IgD-negative memory B cell (primary cell): ENCODE results near the gene DBT. TPM values are rescaled to one million over a fixed set of nuclear protein-coding genes. Genes with fewer than 3 reads are reported as not detected.
A peak's percentile ranks its signal among the peaks of the same experiment; 100 is the strongest.
"Not testable (repeated sequence)": the region's sequence is repeated elsewhere in the genome, so short reads cannot be mapped to it uniquely, and the experiment has no call there.

Experiments
- H3K27ac Mint-ChIP-seq, 3 donors: one replicate each; pipeline ENCODE4 v1.8.0; 2020 to 2022; ENCODE audit warnings: mild to moderate bottlenecking in 3 of 3, mixed read lengths in 3 of 3, moderate library complexity in 1 of 3
- H3K27me3 Mint-ChIP-seq: one replicate; pipeline ENCODE4 v1.8.0; 2021; ENCODE audit warnings: mixed read lengths
- H3K36me3 Mint-ChIP-seq: one replicate; pipeline ENCODE4 v1.8.0; 2020; ENCODE audit warnings: mild to moderate bottlenecking, mixed read lengths
- H3K4me1 Mint-ChIP-seq, 3 donors: one replicate each; pipeline ENCODE4 v1.8.0; 2020 to 2022; ENCODE audit warnings: mixed read lengths in 3 of 3, mild to moderate bottlenecking in 1 of 3
- H3K4me3 Mint-ChIP-seq, 4 donors: one replicate each; pipeline ENCODE4 v1.8.0; 2020 to 2022; ENCODE audit warnings: mild to moderate bottlenecking in 4 of 4, mixed read lengths in 4 of 4, moderate library complexity in 3 of 4
- H3K9me3 Mint-ChIP-seq, 3 donors: one replicate each; pipeline ENCODE4 v1.8.0; 2020 to 2021; ENCODE audit warnings: mixed read lengths in 3 of 3, mild to moderate bottlenecking in 1 of 3
- polyA plus RNA-seq: library from polyadenylated mRNA; unstranded; fragments of 300-500 nt; fragmentation: Illumina TruSeq; gene quantifications from one replicate; pipeline ENCODE4 v1.2.3, GENCODE V29; 2021

The DBT gene
- polyA plus RNA-seq, result 4.6 TPM

DNA sequence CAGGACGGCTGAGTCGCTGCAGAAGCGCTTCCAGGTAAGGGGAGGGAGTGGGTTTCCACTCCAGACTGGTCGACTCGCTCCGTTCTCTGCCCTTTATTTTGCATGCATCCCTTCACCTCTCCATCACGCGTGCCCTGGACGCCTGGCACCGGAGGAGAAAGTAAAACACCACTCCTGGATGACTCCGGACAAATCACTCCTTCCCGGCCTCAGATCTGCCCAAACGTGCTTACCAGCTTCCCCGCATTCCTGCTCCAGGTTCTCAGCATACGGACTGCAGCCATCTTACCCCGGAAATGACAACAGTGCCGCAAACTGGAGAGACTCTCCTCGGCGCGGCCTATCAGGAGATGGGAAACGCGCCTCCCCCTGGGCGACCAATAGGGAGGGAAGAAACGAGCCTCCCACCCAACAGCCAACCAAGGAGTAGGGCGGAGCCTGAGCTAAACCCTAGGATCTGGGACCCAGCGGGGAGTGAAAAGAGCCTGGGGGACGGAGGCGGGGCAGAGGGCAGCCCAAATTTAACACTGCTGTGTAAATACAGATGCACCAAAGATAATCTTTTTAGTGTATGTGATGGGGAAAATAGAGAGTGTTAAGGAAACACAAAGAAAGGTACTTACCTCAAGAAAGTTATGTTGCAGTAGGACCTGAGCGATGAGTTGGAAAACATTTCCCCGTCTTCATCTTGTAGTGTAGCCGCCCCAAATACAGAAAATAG, at the start of gene DBT:
Gene DBT (minus strand): TSS at position 298 of the 721 bp plus-strand sequence. CDS start 14 bp downstream, at position 284.
- no peak within 1 kb of the TSS for H3K27ac Mint-ChIP-seq
- H3K9me3 Mint-ChIP-seq, result no peaks in the 10 kb centered on the region
- no peaks in the 10 kb centered on the region for H3K36me3 Mint-ChIP-seq
- H3K4me1 Mint-ChIP-seq, result peaks cover 14 to 16% (median 15%) of the 10 kb centered on the region in 3 donors
- no peak within 1 kb of the TSS for H3K4me3 Mint-ChIP-seq
- no peaks in the 10 kb centered on the region for H3K27me3 Mint-ChIP-seq

- peaks cover 0 to 4% (median 0%) of the 10 kb centered on the region in 3 donors for H3K9me3 Mint-ChIP-seq
- peak overlapping the region in 1 of 3 donors; percentile 60 for H3K27ac Mint-ChIP-seq
- no peaks in the 10 kb centered on the region for H3K27me3 Mint-ChIP-seq
- H3K4me1 Mint-ChIP-seq, result no peaks in the 10 kb centered on the region
- H3K4me3 Mint-ChIP-seq, result no peak overlapping the region
- peaks cover 5% of the 10 kb centered on the region for H3K36me3 Mint-ChIP-seq
Observed at GRCh38 chr1:100298512-100298911, 48.9 kb upstream of the DBT start.

DNA sequence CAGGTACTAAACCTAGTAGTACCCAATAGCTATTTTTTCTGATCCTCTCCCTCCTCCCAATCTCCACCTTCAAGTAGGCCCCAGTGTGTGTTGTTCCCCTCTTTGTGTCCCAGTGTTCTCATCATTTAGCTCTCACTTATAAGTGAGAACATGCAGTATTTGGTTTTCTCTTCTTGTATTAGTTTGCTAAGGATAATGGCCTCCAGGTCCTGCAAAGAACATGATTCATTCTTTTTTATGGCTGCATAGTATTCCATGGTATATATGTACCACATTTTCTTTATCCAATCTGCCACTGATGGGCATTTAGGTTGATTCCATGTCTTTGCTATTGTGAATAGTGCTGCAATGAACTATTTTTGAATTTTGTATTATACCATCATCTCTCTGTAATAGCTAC, 47.4 kb upstream of the DBT start:
- not testable (repeated sequence) for H3K4me3 Mint-ChIP-seq, H3K4me1 Mint-ChIP-seq, H3K9me3 Mint-ChIP-seq, H3K36me3 Mint-ChIP-seq, H3K27me3 Mint-ChIP-seq
- peak overlapping the region in 1 of 3 donors; percentile 3 for H3K27ac Mint-ChIP-seq

DNA sequence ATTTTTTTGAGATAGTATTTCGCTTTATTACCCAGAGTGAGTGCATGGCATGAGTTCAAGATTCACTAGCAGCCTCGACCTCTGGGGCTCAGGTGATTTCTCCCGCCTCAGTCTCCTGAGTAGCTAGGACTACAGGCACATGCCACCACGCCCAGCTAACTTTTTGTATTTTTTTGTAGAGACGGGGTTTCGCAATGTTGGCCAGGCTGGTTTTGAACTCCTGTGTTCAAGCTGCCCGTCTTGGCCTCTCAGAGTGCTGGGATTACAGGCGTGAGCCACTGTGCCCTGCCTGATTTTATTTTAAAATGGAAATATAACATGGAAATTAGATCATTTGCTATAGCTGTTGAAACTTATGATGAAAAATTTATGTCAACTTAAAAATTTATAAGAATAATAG, 46.5 kb upstream of the DBT start:
- Mint-ChIP-seq H3K36me3 (peaks cover 10% of the 10 kb centered on the region), H3K4me1 (no peaks in the 10 kb centered on the region), H3K27ac (no peak overlapping the region), H3K9me3 (peaks cover 0 to 4% (median 0%) of the 10 kb centered on the region in 3 donors), H3K4me3 (no peak overlapping the region), H3K27me3 (no peaks in the 10 kb centered on the region)

DNA sequence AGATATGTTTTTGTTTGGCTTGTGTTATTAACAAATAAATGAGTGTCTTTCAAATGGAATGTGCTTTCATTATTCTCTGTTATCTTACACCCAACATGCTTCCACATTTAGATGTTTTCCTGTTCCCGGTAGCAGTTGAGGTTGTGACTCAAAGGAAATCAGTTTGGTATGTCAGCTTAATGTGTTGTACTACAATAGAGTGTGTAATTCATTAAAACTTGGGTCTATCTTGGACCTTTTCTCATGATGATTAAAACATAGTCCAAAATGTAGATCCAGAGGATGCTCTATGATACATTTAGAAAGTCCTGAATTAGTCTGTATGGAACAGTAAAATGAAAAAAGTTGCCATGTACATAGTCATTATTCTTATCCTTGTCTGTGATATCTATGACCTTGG, 43.1 kb upstream of the DBT start:
- Mint-ChIP-seq H3K9me3 (peaks cover 0 to 4% (median 0%) of the 10 kb centered on the region in 3 donors), H3K27ac (peak overlapping the region in 1 of 3 donors; percentile 19), H3K27me3 (no peaks in the 10 kb centered on the region), H3K4me1 (no peaks in the 10 kb centered on the region), H3K4me3 (no peak overlapping the region), H3K36me3 (peaks cover 13% of the 10 kb centered on the region)

GRCh38 chr1:100290291-100290690, 40.7 kb upstream of the DBT start:
- Mint-ChIP-seq H3K9me3 (no peaks in the 10 kb centered on the region), H3K27ac (peak overlapping the region in 1 of 3 donors; percentile 81), H3K4me3 (no peak overlapping the region), H3K4me1 (no peaks in the 10 kb centered on the region), H3K27me3 (no peaks in the 10 kb centered on the region), H3K36me3 (peaks cover 13% of the 10 kb centered on the region)

- no peaks in the 10 kb centered on the region for H3K4me1 Mint-ChIP-seq
- H3K9me3 Mint-ChIP-seq, result no peaks in the 10 kb centered on the region
- no peak overlapping the region for H3K27ac Mint-ChIP-seq
- H3K4me3 Mint-ChIP-seq, result no peak overlapping the region
- H3K27me3 Mint-ChIP-seq, result no peaks in the 10 kb centered on the region
- peaks cover 6% of the 10 kb centered on the region for H3K36me3 Mint-ChIP-seq
Observed at GRCh38 chr1:100287162-100287561, 37.5 kb upstream of the DBT start.

DNA sequence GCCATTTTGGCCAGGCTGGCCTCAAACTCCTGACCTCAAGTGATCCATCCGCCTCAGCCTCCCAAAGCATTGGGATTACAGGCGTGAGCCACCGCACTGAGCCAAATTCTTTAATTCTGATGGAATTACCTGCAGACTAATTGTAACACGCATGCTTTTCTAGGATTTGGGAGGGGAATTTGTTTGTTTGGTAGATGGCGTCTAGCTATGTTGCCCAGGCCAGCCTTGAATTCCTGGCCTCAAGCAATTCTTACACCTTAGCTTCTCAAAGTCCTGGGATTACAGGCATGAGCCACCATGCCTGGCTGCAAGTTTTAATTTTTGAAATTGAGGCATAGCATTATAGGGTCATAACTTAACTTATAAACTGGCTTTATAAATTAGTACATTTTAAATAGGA, 35.0 kb upstream of the DBT start:
- H3K27ac Mint-ChIP-seq, result no peak overlapping the region
- H3K9me3 Mint-ChIP-seq, result no peaks in the 10 kb centered on the region
- no peaks in the 10 kb centered on the region for H3K27me3 Mint-ChIP-seq
- peaks cover 0 to 3% (median 0%) of the 10 kb centered on the region in 3 donors for H3K4me1 Mint-ChIP-seq
- H3K36me3 Mint-ChIP-seq, result peaks cover 2% of the 10 kb centered on the region
- H3K4me3 Mint-ChIP-seq, result no peak overlapping the region

DNA sequence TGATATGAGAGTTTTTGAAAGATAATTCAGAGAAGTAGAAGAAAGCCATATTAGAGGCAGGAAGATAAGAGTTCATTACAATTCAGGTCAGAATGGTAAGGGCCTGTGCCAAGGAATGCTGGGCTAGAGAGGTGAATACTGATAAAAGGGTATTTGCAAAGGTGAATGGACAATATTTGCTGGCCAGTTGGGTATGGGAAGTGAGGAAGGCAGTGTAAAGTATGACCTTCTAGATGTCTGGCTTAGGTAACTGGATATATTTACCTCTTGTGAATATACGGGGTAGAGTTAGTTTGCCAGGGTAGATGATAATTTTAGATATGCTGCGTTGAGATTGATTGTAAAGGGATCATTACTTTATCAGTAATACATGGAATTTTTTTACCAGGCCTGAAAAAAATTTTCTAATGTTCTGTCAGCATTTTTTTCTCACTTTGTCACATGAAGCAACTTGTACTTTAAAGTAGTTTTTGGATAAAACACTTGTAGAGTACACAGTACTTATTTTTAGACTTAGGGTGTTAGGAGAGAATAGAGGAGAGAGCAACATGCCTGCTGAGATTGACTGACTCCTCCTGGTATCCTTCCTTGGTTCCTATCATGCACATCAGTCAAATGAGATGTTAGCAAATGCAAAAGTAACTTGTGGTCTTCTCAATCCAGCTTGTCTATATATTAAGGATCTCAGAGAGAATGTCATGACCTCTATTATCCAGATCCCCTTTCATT, 30.5 kb upstream of the DBT start:
- Mint-ChIP-seq H3K27ac (peak overlapping the region in 2 of 3 donors; percentile 29 to 49), H3K4me3 (no peak overlapping the region), H3K9me3 (no peaks in the 10 kb centered on the region), H3K4me1 (peaks cover 0 to 10% (median 1%) of the 10 kb centered on the region in 3 donors), H3K36me3 (peaks cover 3% of the 10 kb centered on the region), H3K27me3 (no peaks in the 10 kb centered on the region)

DNA sequence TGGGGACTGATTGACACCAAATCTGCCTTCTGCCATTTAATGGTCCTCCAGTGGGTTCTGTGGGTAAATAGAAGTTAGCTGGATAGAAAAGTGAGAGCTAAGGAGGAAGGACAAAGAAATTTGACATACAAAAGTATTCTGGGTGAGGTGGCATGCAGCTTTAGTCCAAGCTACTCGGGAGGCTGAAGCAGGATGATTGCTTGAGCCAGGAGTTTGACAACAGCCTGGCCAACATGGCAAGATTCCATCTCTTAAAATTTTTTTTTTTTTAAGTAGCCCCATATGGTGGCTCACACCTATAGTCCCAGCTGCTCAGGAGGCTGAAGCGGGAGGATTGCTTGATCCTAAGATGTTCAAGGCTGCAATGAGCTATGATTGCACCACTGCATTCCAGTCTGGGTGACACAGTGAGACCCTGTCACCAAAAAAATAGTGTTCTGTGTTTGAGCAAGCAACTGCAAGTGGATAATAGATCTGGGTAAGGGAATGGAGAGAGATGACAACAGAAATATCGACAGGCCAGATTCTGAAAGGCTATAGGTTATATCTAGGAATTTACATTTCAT, 29.8 kb upstream of the DBT start:
- Mint-ChIP-seq H3K4me3 (no peak overlapping the region), H3K4me1 (peaks cover 0 to 10% (median 1%) of the 10 kb centered on the region in 3 donors), H3K9me3 (no peaks in the 10 kb centered on the region), H3K27ac (no peak overlapping the region), H3K36me3 (peaks cover 3% of the 10 kb centered on the region), H3K27me3 (no peaks in the 10 kb centered on the region)

DNA sequence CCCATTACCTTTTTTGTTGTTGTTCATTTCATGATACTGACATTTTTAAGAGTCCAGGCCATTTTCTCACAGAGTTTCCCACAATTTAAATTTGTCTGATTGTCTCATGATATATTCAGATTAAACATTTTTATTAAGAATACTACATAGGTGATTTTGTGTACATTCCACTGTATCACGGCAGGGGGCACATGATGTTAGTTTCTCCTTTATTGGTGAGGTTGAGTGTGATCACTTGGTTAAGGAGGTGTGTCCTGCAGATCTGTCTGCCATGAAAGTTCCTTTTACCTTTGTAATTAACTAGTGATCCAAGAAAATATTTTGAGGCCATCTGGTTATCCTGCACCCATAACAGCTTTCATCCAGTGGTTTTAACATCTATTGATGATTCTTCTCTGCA, 28.2 kb upstream of the DBT start:
- Mint-ChIP-seq H3K36me3 (peaks cover 3% of the 10 kb centered on the region), H3K4me3 (no peak overlapping the region), H3K27ac (no peak overlapping the region), H3K27me3 (no peaks in the 10 kb centered on the region), H3K9me3 (no peaks in the 10 kb centered on the region), H3K4me1 (peaks cover 0 to 10% (median 1%) of the 10 kb centered on the region in 3 donors)

DNA sequence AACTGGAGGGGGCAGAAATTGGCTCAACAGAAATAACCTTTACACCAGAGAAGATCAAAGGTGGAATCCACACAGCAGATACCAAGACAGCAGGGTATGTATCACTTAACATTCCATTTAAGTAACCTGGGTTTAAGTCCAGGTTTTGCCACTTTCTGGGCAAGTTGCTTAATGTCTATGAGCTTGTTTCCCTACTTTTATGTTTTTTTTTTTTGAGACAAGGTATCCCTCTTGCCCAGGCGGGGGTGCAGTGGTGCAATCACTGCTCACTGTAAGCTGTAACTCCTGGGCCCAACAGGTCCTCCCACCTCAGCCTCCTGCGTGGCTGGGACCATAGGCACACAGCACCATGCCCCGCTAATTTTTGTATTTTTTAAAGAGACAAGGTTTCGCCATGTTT, 18.6 kb upstream of the DBT start:
- peaks cover 6% of the 10 kb centered on the region for H3K36me3 Mint-ChIP-seq
- H3K27ac Mint-ChIP-seq, result peak overlapping the region in 2 of 3 donors; percentile 18 to 35

GRCh38 chr1:100267284-100267683, 17.6 kb upstream of the DBT start:
- Mint-ChIP-seq H3K9me3 (no peaks in the 10 kb centered on the region), H3K4me3 (peak overlapping the region; percentile 99 to 100 (median 100)), H3K27ac (peak overlapping the region in 2 of 3 donors; percentile 18 to 97), H3K4me1 (peaks cover 20 to 39% (median 33%) of the 10 kb centered on the region in 3 donors), H3K36me3 (peaks cover 6% of the 10 kb centered on the region), H3K27me3 (no peaks in the 10 kb centered on the region)

More for the DNA sequence above, 18.6 kb upstream of the DBT start:
- peaks cover 20 to 39% (median 33%) of the 10 kb centered on the region in 3 donors for H3K4me1 Mint-ChIP-seq
- peak overlapping the region in 2 of 4 donors; percentile 52 to 99 for H3K4me3 Mint-ChIP-seq
- H3K9me3 Mint-ChIP-seq, result no peaks in the 10 kb centered on the region
- H3K27me3 Mint-ChIP-seq, result no peaks in the 10 kb centered on the region

DNA sequence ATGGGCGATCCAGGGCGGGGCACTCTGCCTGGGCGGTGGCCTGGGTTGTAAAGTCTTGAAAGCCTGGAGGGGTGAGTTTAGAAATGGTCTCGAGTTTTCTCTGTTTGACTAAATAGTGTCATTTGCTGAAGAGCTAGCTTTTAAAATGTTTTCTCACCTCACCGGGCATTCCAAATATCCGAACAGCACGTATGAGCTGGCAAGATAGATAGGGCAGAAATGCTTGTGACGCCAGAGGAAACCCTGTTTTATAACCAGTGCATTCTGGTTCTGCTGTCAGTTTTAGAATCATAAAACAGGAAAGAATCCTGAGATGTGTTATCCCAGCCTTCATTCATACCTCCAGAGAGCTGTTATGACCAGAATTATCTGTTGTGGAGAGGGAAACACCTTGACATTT, 17.1 kb upstream of the DBT start:
- H3K9me3 Mint-ChIP-seq, result no peaks in the 10 kb centered on the region
- peak overlapping the region; percentile 99 to 100 (median 100) for H3K4me3 Mint-ChIP-seq
- H3K36me3 Mint-ChIP-seq, result peaks cover 6% of the 10 kb centered on the region
- peaks cover 17 to 34% (median 30%) of the 10 kb centered on the region in 3 donors for H3K4me1 Mint-ChIP-seq
- H3K27ac Mint-ChIP-seq, result peak overlapping the region; percentile 93 to 98 (median 97)
- H3K27me3 Mint-ChIP-seq, result no peaks in the 10 kb centered on the region
